Brain pericyte (primary cell): ENCODE data around the gene FGFR3.

Source experiments
- DNase-seq: peaks from one replicate; pipeline ENCODE4 v3.0.0-alpha.2; 2012; ENCODE audit warnings: low read depth, low spot score

Gene FGFR3

GRCh38 chr4:1770245-1770644 is 22.8 kb upstream of the FGFR3 start:
- DNase-seq, result no peak

- DNase-seq, result no peak
These were observed 22.3 kb upstream of the FGFR3 start for GRCh38 chr4:1770791-1771231.

GRCh38 chr4:1771555-1772305 is 21.4 kb upstream of the FGFR3 start:
- no peak for DNase-seq

- DNase-seq, result no peak
These were observed 20.1 kb upstream of the FGFR3 start for GRCh38 chr4:1772853-1773538.

GRCh38 chr4:1773754-1774153 is 19.3 kb upstream of the FGFR3 start:
- no peak for DNase-seq

- no peak for DNase-seq
These were observed 17.2 kb upstream of the FGFR3 start for GRCh38 chr4:1775731-1776500.

GRCh38 chr4:1776521-1777161 is 16.5 kb upstream of the FGFR3 start:
- DNase-seq, result no peak

GRCh38 chr4:1777822-1778641 is 15.1 kb upstream of the FGFR3 start:
- DNase-seq, result no peak

GRCh38 chr4:1778642-1779392 is 14.3 kb upstream of the FGFR3 start:
- DNase-seq, result no peak

- no peak for DNase-seq
These were observed 13.3 kb upstream of the FGFR3 start for GRCh38 chr4:1779588-1780382.

- no peak for DNase-seq
These were observed 12.7 kb upstream of the FGFR3 start for GRCh38 chr4:1780435-1780834.

- DNase-seq, result no peak
These were observed 10.1 kb upstream of the FGFR3 start for GRCh38 chr4:1783015-1783414.

GRCh38 chr4:1783970-1784369 is 9.1 kb upstream of the FGFR3 start:
- no peak for DNase-seq

GRCh38 chr4:1784395-1784788 is 8.7 kb upstream of the FGFR3 start:
- no peak for DNase-seq

- no peak for DNase-seq
These were observed 8.1 kb upstream of the FGFR3 start for GRCh38 chr4:1784789-1785591.

GRCh38 chr4:1785592-1785991 is 7.5 kb upstream of the FGFR3 start:
- DNase-seq, result no peak

GRCh38 chr4:1786544-1787362 is 6.3 kb upstream of the FGFR3 start:
- no peak for DNase-seq
